Panc1 (cell line): ENCODE data around the gene LRRC36. TPM values are rescaled to one million over a fixed set of nuclear protein-coding genes. Genes with fewer than 3 reads are reported as not detected.

Source experiments
- ATAC-seq: fragments of 200-7000 bp; cut with Tn5 transposase; 2 replicates; pipeline ENCODE4 v1.9.1; 2020; ENCODE audit warnings: mild to moderate bottlenecking, moderate library complexity
- BruUV-seq: library from RNA; stranded (reverse); fragments of 400-500 nt; replicated peaks from 2 replicates; lab custom pipeline; 2021; lab: Mats Ljungman, UMichigan
- CTCF ChIA-PET: fragments of 300-600 bp; sonication (Branson Sonifier 250); formaldehyde crosslinking; loops from one replicate; lab custom pipeline; 2022; ENCODE audit warnings: antibody characterized with exemption; lab: Charles Lee
- POLR2A ChIA-PET: fragments of 300-600 bp; sonication (Branson Sonifier 250); formaldehyde crosslinking; loops from one replicate; lab custom pipeline; 2022; ENCODE audit warnings: antibody characterized with exemption; lab: Charles Lee
- DNase-seq: peaks from one replicate; pipeline ENCODE4 v3.0.0-alpha.2; 2010; ENCODE audit warnings: low read depth, low spot score
- H3K27ac ChIP-seq: 2 replicates; pipeline ENCODE4 v1.5.1; 2011; ENCODE audit warnings: mild to moderate bottlenecking, low read length, inconsistent platforms
- H3K27me3 ChIP-seq: fragments of 200-500 bp; sonication (Bioruptor generic); 2 replicates; pipeline ENCODE4 v1.6.0; 2014; ENCODE audit warnings: low read length, inconsistent platforms; ENCODE audit not compliant: control insufficient read depth, insufficient read depth
- H3K36me3 ChIP-seq: fragments of 200-500 bp; sonication (Bioruptor generic); 2 replicates; pipeline ENCODE4 v1.5.1; 2014; ENCODE audit warnings: inconsistent platforms, mild to moderate bottlenecking, low read length, moderate library complexity; ENCODE audit not compliant: control insufficient read depth, insufficient read depth
- H3K4me1 ChIP-seq: 2 replicates; pipeline ENCODE4 v1.5.1; 2011; ENCODE audit warnings: inconsistent platforms, mild to moderate bottlenecking, low read length, moderate library complexity; ENCODE audit not compliant: control insufficient read depth, insufficient read depth
- H3K4me3 ChIP-seq, 2 experiments: 2 replicates each; pipeline ENCODE4 v1.5.1; 2011 to 2012; ENCODE audit warnings: low read depth in 2 of 2, low read length in 2 of 2, mild to moderate bottlenecking in 2 of 2, inconsistent platforms in 1 of 2, moderate library complexity in 1 of 2
- H3K9me3 ChIP-seq: fragments of 200-500 bp; sonication (Bioruptor generic); 2 replicates; pipeline ENCODE4 v1.5.1; 2014; ENCODE audit warnings: low read depth, mild to moderate bottlenecking, inconsistent platforms, low read length, moderate library complexity; ENCODE audit not compliant: control insufficient read depth, insufficient read depth
- CTCF ChIP-seq: fragments of 450-650 bp; IDR thresholded peaks from 2 replicates; pipeline ENCODE4 v1.5.1; 2017; ENCODE audit warnings: mild to moderate bottlenecking
- POLR2AphosphoS5 ChIP-seq: IDR thresholded peaks from 2 replicates; pipeline ENCODE4 v1.6.1; 2012; ENCODE audit warnings: mild to moderate bottlenecking, low read depth, low read length, moderate library complexity
- REST ChIP-seq, 2 experiments: IDR thresholded peaks; 2 replicates each; pipeline ENCODE4 v1.6.1; 2011 to 2012; ENCODE audit warnings: low read depth in 2 of 2, control low read depth in 1 of 2, low read length in 1 of 2, mild to moderate bottlenecking in 1 of 2, moderate library complexity in 1 of 2; ENCODE audit not compliant: insufficient read depth in 1 of 2
- SIN3A ChIP-seq: IDR thresholded peaks from 2 replicates; pipeline ENCODE4 v1.6.1; 2012; ENCODE audit warnings: low read depth, mild to moderate bottlenecking, low read length, moderate library complexity, borderline replicate concordance; ENCODE audit not compliant: insufficient read depth
- TCF7L2 ChIP-seq: IDR thresholded peaks from 2 replicates; pipeline ENCODE4 v1.6.1; 2011; ENCODE audit warnings: mild to moderate bottlenecking, low read depth, low read length, inconsistent platforms
- in situ Hi-C: cut with HindIII; loops from 2 replicates; pipeline ENCODE4 v1.10.0; 2016; ENCODE audit warnings: low sequenced_read_pairs, low pct_unique_long_range_greater_than_20kb
- intact Hi-C: fragments of 100-400 bp; cut with micrococcal nuclease; formaldehyde crosslinking; loops from one replicate; pipeline ENCODE4 v1.10.0; 2022; ENCODE audit not compliant: unreplicated experiment
- total RNA-seq: library from RNA; stranded (reverse); gene quantifications from one replicate; pipeline ENCODE4 v1.2.1, GENCODE V29; 2021; ENCODE audit not compliant: unreplicated experiment

Gene LRRC36
- total RNA-seq, 1 experiment from 2014 or later: 0.54 TPM

- CTCF ChIA-PET: no interaction called here
- Histone ChIP-seq H3K27ac (no peak overlapping the region), H3K36me3 (no peaks in the 10 kb centered on the region; the same call in 1 of the 2 replicates), H3K9me3 (no peaks in the 10 kb centered on the region), H3K27me3 (no peaks in the 10 kb centered on the region), H3K4me3 (no peak overlapping the region; a peak in 1 of 4 replicates), H3K4me1 (peaks cover 6% of the 10 kb centered on the region; the same call in 1 of the 2 replicates)
- ATAC-seq: no peak
- in situ Hi-C loops (no loop called here), intact Hi-C loops (no loop called here)
- POLR2A ChIA-PET: no interaction called here
- no peak for DNase-seq
- TF ChIP-seq POLR2AphosphoS5 (no peak), SIN3A (no peak), TCF7L2 (no peak), CTCF (no peak), REST (IDR thresholded peaks at IDR 0.05; ENCODE audit: insufficient read depth in 1 of 2, low read depth in 2 of 2, low read length in 1 of 2) (no peak)
- BruUV-seq: no TSS peak
Observed at GRCh38 chr16:67280090-67281015, 46.3 kb upstream of the LRRC36 start.

- in situ Hi-C loops (no loop called here), intact Hi-C loops (no loop called here)
- no peaks in the 10 kb centered on the region; the same call in 1 of the 2 replicates for H3K36me3 ChIP-seq
- ATAC-seq (no peak), DNase-seq (no peak)
- no peaks in the 10 kb centered on the region for H3K27me3 ChIP-seq
- no peak overlapping the region for H3K4me3 ChIP-seq
- peaks cover 6% of the 10 kb centered on the region; the same call in 1 of the 2 replicates for H3K4me1 ChIP-seq
- H3K27ac ChIP-seq: no peak overlapping the region
- POLR2A ChIA-PET: interaction anchor here (0.6 kb wide), 1 partner anchor 271 kb away, joined by 5 read pairs; no protein-coding TSS in a partner anchor
- H3K9me3 ChIP-seq: no peaks in the 10 kb centered on the region
- CTCF ChIA-PET: interaction anchor here (0.7 to 0.8 kb wide), 3 partner anchors 84 to 118 kb away, joined by 3 to 9 read pairs (median 4); no protein-coding TSS in a partner anchor
- TF ChIP-seq POLR2AphosphoS5: no peak
- TF ChIP-seq SIN3A: no peak
- TF ChIP-seq TCF7L2: no peak
- no peak for TF ChIP-seq CTCF
- no peak for TF ChIP-seq REST (IDR thresholded peaks at IDR 0.05; ENCODE audit: insufficient read depth in 1 of 2, low read depth in 2 of 2, low read length in 1 of 2)
- BruUV-seq: no TSS peak
Observed at GRCh38 chr16:67281536-67282446, 44.8 kb upstream of the LRRC36 start.
